Kidney capillary endothelial cell (primary cell): Measurements from ENCODE around the gene CD99L2.
"Not testable (repeated sequence)": the region's sequence is repeated elsewhere in the genome, so short reads cannot be mapped to it uniquely, and the experiment has no call there.

Source experiments
- DNase-seq: peaks from one replicate; pipeline ENCODE4 v3.0.0-alpha.2; 2018; ENCODE audit warnings: low spot score

Gene CD99L2

GRCh38 chrX:150854856-150855255, 43.6 kb downstream of the CD99L2 start:
- no peak for DNase-seq

GRCh38 chrX:150849996-150850720, 48.3 kb downstream of the CD99L2 start:
- no peak for DNase-seq

GRCh38 chrX:150849486-150849885, 49.0 kb downstream of the CD99L2 start:
- no peak for DNase-seq

- no peak for DNase-seq
Measured at GRCh38 chrX:150848914-150849365, 49.5 kb downstream of the CD99L2 start.

- no peak for DNase-seq
Measured at GRCh38 chrX:150847088-150847487, 51.4 kb downstream of the CD99L2 start.

- DNase-seq = no peak
Measured at GRCh38 chrX:150846130-150846529, 52.3 kb downstream of the CD99L2 start.

GRCh38 chrX:150845091-150845490, 53.4 kb downstream of the CD99L2 start:
- no peak for DNase-seq

GRCh38 chrX:150844016-150844415, 54.5 kb downstream of the CD99L2 start:
- DNase-seq = no peak

GRCh38 chrX:150842198-150842685, 56.2 kb downstream of the CD99L2 start:
- DNase-seq = no peak

GRCh38 chrX:150841456-150842197, 56.8 kb downstream of the CD99L2 start:
- no peak for DNase-seq

- no peak for DNase-seq
Measured at GRCh38 chrX:150837845-150838244, 60.6 kb downstream of the CD99L2 start.

- DNase-seq = no peak
Measured at GRCh38 chrX:150834695-150835094, 63.8 kb downstream of the CD99L2 start.

GRCh38 chrX:150833454-150834056, 64.9 kb downstream of the CD99L2 start:
- DNase-seq = no peak

- no peak for DNase-seq
Measured at GRCh38 chrX:150831863-150832262, 66.6 kb downstream of the CD99L2 start.

- DNase-seq = no peak
Measured at GRCh38 chrX:150828785-150829184, 69.7 kb downstream of the CD99L2 start.

GRCh38 chrX:150824352-150824751, 74.1 kb downstream of the CD99L2 start:
- not testable (repeated sequence) for DNase-seq

- DNase-seq = not testable (repeated sequence)
Measured at GRCh38 chrX:150823826-150824225, 74.6 kb downstream of the CD99L2 start.

GRCh38 chrX:150821971-150822370, 76.5 kb downstream of the CD99L2 start:
- DNase-seq = no peak

- DNase-seq = no peak
Measured at GRCh38 chrX:150813922-150814321, 84.5 kb downstream of the CD99L2 start.

GRCh38 chrX:150806827-150807226, 91.6 kb downstream of the CD99L2 start:
- DNase-seq = no peak

GRCh38 chrX:150805736-150806135, 92.7 kb downstream of the CD99L2 start:
- no peak for DNase-seq

GRCh38 chrX:150792949-150793527, 105.4 kb downstream of the CD99L2 start:
- no peak for DNase-seq
